HG03139 (cell line): ENCODE data around the gene OSBPL6.
"Not testable (repeated sequence)": the region's sequence is repeated elsewhere in the genome, so short reads cannot be mapped to it uniquely, and the experiment has no call there.

Source experiments
- ATAC-seq: cut with Tn5 transposase; IDR thresholded peaks from one replicate; pipeline ENCODE4 v1.9.1; 2021; ENCODE audit not compliant: unreplicated experiment

OSBPL6 gene

DNA sequence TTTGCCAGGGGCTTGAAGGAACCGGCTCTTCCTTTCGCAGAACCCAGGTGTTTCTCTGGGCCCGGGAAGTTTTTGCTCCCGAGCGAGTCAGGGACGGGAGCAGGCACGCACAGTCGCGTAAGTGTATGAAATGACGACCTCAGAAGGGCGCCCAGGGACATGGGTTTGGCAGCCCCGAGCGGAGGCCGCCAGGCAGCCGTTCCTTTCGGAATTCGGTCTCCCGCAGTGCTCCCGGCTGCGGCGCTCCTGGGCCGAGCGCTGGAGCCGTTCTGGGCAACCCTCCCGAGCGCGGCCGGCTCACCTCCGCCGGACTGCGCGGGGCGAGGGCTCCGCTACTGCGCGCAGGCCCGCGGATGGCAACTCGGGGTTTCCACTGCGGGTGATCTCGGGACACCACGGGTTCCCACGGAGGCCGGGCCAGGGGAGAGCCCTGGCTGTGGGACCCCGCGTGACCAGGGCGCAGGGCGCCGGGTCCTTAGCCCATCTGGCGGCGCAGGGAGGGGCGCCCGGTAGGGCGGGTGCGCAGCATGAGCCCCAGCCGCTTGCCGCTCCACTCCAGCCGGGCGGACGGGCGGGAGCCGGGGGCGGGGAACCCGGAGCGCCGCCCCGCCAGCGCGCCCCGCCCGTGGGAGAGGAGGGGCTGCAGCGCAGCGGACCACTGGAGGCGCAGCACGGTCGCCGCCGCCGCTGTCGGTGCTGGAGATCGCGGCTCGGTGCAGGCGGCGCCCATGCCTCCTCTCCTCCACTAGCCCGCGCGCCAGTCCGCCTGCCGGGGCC is at the start of gene OSBPL6:
OSBPL6 (plus strand) TSS at position 690 of the 777 bp plus-strand sequence. CDS start 111,673 bp downstream, outside the sequence.
- ATAC-seq = peak; percentile 92

DNA sequence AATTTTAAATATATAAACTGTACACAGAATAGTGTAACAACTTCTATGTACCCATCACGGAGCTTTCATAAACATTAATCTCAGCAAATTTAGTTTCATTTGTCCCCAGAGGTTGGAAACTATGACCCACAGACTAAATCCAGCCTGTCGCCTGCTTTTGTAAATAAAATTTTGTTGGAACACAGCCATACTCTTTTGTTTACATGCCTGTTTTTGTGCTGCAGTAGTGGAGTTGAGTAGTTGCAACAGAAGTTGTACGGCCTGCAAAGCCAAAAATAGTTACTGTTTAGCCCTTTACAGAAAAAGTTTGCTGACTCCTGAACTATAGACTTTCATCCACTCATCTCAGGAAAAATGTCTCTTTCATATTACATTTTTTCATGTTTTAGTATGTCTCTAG is 42.3 kb upstream of the OSBPL6 start:
- no peak for ATAC-seq

DNA sequence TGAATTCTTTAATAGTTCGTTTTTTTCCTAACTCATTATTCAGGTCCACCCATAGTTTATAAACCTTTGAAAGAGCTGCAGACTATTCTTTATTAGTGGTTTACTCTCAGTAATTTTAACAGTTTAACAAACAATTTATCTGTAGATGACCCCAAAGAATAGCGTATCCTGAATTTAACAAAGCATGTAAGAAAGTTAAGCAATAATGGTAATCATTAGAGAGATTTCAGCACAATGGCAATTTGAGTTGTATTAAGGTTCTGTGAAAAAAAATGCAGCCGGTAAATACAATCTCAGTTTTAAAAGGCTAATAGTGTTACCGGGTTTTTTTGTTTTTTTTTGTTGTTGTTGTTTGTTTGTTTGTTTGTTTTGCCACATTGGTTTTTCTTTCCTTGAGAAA is 41.8 kb upstream of the OSBPL6 start:
- ATAC-seq = no peak

DNA sequence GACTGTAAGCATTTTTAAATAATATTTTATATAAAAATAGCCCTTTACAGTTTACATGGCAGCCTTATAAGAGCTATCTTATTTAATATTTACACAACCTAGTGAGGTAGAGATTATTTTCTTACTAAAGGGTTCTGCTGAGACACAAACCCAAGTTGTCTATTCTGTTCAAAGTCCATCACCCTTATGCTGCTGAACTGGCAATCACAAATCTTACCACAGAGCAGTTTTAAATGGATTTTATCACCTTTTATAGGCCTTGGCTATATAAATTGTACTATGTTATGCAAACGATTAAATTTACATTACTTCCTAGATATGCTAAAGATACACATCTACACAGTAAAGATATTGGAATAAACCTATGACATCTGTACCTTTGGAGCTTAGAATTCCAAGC is 41.3 kb upstream of the OSBPL6 start:
- no peak for ATAC-seq

DNA sequence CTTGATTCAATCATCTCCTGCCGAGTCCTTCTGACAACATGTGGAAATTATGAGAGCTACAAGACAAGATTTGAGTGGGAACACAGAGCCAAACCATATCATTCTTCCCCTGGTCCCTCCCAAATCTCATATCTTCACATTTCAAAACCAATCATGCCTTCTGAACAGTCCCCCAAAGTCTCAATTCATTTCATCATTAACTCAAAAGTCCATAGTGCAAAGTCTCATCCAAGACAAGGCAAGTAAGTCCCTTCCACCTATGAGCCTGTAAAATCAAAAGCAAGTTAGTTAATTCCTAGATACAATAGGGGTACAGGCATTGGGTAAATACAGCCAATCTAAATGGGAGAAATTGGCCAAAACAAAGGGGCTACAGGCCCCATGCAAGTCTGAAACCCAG is 40.4 kb upstream of the OSBPL6 start:
- ATAC-seq = not testable (repeated sequence)

DNA sequence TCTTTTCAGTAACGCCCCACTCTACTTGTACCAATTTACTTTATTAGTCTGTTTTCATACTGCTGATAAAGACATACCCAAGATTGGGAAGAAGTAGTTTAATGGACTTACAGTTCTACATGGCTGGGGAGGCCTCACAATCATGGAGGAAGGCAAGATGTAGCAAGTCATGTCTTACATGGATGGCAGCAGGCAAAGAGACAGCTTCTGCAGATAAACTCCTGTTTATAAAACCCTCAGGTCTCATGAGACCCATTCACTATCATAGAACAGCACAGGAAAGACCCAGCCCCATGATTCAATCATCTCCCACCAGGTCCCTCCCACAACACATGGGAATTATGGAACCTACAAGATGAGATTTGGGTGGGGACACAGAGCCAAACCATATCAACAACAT is 38.8 kb upstream of the OSBPL6 start:
- no peak for ATAC-seq

DNA sequence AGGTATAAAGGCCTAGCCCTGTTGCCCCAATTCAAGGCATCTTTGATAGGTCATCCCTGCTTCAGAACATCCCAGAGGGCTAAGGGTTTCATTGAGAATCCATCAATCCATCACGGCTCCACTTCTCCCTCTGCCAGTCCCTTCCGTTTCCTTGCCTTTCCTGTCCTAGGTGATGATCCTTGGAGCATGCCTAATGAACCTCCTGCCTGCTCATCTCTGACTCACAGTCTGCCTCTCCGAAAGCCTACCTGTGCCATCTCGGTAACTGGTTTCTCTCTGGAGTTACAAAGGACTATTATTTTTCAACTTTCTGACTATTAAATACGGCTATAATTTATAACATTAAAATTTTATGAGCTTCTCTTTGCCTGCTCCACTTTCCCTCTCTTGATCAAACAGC is 36.7 kb upstream of the OSBPL6 start:
- no peak for ATAC-seq

DNA sequence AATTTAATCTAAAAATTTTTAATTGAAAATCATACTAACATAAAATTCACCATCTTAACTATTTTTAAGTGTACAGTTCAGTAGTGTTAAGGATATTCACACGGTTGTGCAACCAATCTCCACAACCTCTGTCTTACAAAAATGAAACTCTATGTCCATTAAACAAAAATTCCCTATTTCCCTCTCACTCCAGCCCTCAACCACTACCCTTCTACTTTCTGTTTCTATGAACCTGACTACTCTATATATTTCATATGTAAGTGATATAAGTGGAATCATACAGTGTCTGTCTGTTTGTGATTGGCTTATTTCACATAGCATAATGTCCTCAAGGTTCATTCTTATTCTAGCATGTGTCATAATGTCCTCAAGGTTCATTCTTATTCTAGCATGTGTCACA is 34.3 kb upstream of the OSBPL6 start:
- ATAC-seq = no peak

DNA sequence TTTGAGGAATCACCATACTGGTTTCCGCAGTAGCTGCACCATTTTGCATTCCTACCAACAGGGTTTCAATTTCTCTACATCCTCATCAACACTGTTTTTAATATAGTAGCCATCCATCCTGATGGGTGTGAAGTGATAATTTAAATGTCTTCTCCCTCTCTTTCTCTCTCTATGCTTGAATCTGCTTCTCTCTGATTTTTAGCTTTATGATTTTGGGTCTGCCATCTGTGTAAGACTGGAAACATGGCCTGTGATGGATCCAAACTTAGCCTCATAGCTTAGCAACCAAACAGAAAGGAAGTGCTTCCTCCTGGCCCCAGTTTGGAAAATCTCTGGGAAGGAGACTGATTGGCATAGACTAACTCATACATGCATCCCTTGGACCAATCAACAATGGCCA is 33.7 kb upstream of the OSBPL6 start:
- no peak for ATAC-seq

DNA sequence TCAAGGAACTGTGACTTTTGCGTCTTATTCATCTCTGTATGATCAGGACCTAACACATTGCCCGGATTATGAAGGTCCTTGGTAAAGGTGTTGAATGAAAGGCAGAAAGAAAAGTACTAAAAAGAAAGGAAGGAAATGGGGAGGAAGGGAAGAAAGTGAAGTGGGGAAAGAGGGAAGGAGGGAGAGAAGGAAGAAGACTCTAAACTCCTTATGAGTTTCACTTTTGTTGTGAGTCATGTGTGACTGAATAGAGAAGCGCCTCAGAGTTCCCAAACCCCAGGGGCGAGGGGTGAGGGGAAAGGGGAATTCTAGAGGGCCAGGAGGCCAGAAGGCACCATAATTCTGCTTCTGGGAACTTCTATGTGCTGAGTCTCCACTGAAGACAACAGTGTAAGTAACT is 30.9 kb upstream of the OSBPL6 start:
- no peak for ATAC-seq

DNA sequence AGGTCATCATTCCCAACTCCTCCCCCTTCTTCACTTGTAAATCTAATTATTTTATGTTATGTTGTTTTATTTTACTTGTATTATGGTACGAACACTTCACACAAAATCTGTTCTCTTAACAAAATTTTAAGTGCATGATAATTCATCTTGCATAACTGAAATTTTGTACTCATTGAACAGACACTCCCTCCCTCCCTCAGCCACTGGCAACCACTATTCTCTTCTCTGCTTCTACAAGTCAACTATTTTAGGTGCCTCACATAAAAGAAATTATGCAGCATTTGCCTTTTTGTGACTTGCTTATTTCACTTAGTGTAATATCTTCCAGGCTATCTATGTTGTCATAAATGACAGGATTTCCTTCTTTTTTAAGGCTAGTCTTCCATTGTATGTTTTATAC is 30.4 kb upstream of the OSBPL6 start:
- ATAC-seq = no peak

DNA sequence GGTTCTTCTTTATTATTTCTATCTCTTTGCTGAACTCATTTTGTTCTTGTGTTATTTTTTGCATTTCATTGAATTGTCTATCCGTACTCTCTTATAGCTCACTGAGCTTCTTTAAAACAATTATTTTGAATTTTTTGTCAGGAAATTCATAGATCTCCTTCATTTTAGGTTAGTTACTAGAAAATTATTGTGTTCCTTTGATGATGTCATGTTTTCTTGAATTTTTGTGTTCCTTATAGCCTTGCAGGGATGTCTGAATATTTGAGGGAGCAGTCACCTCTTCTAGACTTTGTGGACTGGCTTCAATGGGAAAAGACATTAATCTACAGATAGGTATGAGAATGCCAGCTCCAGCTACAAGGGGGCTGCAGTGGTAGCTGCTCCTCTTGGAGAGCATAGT is 20.7 kb upstream of the OSBPL6 start:
- no peak for ATAC-seq

DNA sequence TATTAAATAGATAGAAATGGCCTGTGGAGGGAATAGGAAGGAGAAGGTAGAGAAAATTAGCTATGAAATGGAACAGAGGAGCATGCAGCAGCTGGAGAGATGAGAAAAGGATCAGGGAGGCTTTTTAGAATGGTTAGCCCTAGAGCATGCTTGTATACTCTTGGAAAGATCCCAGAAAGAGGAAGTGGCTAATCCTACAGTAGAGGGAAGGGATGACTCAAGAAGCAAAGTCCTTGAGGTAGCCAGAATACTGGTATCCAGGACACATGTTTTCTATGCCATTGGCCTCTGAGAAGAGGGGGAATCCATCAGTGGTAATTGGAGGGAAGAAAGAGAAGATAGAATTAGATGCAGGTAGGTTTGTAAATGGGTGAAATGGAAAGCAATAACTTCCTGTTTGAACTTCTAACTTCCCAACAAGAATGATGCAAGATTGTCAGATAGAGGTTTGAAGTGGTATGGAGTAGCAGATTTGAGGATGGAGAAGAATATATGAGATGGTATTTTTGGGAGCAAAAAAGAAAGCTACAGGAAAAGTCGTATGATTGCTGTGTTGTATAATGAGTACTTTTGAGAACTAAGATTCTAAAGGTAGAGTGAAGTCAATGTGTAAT is 17.1 kb upstream of the OSBPL6 start:
- ATAC-seq = no peak

DNA sequence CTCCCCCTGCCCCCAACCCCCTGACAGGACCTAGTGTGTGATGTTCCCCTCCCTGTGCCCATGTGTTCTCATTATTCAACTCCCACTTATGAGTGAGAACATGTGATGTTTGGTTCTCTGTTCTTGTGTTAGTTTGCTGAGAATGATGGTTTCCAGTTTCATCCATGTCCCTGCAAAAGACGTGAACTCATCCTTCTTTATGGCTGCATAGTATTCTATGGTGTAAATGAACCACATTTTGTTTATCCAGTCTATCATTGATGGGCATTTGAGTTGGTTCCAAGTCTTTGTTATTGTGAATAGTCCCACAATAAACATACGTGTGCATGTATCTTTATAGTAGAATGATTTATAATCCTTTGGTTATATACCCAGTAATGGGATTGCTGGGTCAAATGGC is 13.7 kb upstream of the OSBPL6 start:
- not testable (repeated sequence) for ATAC-seq

DNA sequence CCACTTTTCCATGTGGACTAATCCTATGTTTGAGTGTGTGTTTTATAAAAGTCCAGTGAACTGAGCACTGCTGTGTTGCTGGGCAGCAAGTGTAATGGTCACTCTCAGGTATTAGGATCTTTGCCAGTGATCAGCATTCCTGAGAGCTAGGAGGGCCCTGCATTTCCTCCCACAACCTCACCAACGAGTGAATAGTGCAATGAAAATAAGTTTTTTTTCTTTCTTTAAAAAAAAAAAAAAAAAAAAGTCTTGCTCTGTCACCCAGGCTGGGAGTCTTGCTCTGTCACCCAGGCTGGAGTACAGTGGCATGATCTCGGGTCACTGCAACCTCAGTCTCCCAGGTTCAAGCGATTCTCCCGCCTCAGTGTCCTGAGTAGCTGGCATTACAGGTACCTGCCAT is 6.5 kb upstream of the OSBPL6 start:
- no peak for ATAC-seq

DNA sequence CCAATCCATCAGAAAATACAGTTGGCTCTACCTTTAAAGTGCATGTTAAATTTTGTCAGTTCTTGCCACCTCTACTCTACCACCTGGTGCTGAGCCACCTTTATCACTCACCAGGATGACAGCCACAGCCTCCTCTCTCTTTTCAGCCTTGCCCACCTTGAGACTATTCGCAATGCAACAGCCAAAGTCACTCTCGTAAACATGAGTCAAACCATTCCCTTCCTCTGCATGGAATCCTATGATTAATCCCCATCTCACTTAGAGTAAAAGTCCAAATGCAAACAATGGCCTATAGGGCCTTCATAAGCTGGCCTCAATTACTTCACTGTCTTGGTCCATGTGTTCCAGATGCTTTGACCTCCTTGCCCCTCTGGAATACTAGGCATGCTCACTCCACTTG is 5.8 kb upstream of the OSBPL6 start:
- ATAC-seq = no peak

DNA sequence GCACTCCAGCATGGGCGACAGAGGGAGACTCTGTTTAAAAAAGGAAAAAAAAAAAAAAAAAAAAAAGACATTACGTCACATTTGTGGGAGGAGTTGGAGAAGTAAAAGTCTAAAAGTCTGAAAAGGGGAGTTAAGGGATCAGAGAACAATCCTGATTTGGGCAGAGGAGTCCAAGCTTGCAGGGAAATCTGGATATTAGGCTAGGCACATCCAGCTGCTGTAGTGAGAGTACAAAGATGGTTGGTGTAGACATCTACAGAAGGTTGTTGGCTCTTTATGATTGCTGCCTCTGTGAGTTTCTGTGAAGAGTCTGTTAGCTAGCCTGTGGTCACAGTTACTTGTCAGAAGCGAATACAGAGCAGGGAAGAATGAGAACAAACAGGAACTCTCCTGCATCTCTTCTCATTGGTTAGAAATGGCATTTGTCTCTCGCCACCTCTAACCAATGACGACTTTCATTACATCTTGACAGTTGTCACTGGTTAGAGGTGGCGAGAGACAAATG is 3.3 kb upstream of the OSBPL6 start:
- ATAC-seq = no peak

DNA sequence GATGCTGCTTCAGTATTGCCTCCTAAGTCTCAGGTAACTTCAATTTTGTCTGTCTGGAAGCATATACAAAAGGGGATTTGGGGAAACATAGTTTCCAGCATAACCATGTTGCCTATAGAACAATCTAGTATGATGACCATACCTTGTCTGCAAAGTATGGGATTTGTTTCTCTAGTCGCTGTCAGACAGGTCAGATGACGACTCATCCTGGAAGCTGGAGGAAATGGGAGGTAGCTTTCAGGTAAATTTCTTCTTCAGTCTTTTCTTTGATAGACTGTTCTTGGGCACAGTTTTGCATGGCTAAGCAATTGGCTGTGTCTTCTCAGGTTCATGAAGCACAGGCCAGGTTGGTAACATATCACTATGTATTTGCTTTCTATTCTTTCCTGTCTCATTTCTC is 2.8 kb upstream of the OSBPL6 start:
- ATAC-seq = no peak

DNA sequence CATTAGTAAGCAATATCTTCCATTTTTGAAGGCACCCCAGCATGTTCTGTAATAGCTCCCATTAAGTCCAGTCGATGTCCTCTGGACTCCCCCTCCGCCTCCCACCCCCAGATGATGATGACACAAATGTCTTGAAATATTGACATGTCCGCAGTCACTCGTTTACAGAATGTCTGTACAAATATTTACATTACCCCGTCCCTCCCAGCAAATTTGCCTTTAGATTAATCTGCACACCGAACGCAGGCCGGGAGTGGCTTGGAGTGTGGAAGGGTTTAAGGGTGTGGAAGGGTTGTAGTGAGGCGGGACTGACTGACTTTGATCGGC is 853 bp upstream of the OSBPL6 start:
- no peak for ATAC-seq

DNA sequence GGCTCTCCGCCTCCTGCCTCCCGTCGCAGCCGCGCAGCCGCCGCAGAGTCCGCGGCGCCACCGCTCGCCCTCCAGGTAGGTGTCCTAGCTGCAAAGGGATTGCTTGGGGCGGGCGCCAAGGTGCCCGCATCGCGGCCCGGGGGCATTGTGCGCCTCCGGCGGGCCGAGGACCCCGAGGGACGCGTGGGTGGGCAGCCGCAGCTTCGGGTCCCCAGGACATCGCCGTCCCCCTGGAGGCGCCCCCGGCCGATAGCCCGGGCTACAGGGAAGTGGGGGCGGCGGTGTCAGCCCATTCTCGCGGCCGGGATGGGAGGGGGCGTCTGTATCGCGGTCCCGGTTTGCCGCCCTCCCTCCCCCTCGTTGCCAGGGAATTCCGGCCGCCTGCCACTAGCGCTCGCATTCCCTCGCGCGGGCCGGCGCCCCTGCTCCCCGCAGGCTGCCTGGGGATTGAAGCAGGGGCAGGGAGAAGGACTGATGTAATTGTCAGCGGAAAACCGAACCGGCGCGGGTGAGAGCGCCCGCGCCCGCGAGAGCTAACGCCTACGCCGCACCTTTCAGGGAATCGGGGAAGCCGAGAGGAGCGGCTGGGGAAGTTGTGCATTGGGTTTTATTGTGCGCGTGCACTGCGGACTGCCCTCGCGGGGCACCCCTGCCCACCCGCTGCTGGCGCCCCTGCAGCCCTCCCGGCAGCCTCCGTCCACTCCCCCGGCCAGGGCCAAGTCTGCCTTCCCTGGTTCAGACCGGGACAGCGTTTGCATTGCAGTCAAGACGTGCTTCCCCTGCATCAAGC is 483 bp downstream of the OSBPL6 start:
- peak; percentile 0 for ATAC-seq

DNA sequence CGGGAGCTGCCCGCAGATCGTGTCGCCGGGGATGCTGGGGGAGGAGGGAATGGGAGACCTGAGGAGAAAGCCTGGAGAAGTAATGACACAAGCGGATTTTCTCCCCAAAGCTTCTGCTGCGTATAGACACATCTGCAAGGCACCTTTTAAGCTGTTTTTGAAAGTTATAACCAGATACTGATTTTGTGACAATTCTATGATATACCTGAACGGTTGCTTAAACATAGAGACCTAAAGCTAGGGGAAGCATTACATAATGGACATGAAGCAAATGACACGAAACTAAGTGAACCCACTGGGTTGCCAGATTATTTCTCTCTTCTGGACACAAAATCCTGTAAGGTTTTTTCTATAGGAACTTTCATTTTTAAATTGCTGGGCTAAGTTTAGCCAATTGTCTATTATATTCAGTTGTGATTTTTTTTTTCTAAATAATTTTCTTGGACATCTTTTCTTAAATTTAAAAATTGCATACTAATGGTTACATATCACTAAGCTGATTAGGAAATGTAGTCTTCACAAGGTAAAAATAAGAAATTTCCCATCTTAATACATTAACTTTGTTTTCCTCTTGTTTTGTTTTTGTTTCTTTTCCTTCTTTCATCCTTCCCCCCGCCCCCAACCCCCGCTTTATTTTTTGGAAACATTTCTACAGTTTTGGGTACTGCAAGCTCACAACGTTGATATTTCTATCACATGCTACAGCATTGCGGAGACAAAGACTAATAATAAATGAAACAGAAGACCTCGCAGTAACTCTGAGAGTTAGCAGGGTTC is 1.3 kb downstream of the OSBPL6 start:
- ATAC-seq = no peak
